ENCODE results near the gene CXCL12.

DNA sequence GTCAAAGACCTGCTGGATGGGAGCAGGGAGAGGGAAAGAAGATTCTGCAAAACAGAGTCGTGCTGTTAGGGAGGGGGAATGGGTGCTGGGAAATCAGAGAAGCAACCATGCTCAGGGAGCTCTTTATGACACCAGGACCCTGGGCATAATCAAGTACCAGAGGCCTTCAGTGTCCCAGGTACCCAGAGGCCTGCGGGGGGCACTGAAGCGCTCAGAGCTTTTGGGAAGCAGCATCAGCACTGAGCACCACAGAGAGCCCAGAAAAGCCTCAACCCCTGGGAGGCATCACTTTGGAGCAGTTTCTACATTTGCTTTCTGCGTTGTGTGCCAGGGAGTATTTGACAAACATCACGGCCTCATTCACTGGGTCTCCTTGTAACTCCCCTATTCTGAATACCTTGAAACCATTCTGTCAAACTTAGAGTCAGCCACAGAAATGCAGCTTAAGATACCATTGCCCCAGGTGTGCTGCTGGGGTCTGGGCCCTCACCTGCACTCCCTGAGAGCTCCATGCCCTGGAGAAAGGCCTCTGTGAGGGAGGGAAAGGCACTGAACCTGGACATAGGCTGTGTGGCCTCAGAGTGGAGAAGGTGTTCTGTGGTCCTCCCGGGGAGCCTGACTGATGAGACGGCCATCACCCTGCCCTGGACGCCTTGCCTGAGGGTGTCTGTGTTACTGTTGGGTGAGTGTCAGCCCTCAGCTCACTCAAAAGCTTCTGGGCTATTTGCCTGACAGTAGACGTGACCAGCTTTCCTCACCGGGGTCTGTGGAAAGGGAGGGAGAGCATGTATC, 37.1 kb downstream of the CXCL12 start:
- TF ChIP-seq, protein P1, sequence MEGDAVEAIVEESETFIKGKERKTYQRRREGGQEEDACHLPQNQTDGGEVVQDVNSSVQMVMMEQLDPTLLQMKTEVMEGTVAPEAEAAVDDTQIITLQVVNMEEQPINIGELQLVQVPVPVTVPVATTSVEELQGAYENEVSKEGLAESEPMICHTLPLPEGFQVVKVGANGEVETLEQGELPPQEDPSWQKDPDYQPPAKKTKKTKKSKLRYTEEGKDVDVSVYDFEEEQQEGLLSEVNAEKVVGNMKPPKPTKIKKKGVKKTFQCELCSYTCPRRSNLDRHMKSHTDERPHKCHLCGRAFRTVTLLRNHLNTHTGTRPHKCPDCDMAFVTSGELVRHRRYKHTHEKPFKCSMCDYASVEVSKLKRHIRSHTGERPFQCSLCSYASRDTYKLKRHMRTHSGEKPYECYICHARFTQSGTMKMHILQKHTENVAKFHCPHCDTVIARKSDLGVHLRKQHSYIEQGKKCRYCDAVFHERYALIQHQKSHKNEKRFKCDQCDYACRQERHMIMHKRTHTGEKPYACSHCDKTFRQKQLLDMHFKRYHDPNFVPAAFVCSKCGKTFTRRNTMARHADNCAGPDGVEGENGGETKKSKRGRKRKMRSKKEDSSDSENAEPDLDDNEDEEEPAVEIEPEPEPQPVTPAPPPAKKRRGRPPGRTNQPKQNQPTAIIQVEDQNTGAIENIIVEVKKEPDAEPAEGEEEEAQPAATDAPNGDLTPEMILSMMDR (IDR thresholded peaks at IDR 0.05), result no peak
- TF ChIP-seq POLR2A (IDR thresholded peaks at IDR 0.05), result no peak

All from prostate gland (tissue), 2 donors.